Transverse colon (tissue), 4 donors: ENCODE results near the gene ADK. TPM values are rescaled to one million over a fixed set of nuclear protein-coding genes. Genes with fewer than 3 reads are reported as not detected.

Experiments used
- DNase-seq: peaks from one replicate; pipeline ENCODE4 v3.0.0-alpha.2; 2019
- H3K27ac ChIP-seq, 4 donors: fragments of 200-600 bp; sonication (generic); 2 replicates each; pipeline ENCODE4 v1.5.1; 2016 to 2018; ENCODE audit warnings: inconsistent platforms in 4 of 4
- H3K27me3 ChIP-seq: fragments of 200-600 bp; sonication (generic); 2 replicates; pipeline ENCODE4 v1.5.1; 2017; ENCODE audit warnings: inconsistent platforms
- H3K36me3 ChIP-seq, 4 donors: fragments of 200-600 bp; sonication (generic); 2 replicates each; pipeline ENCODE4 v1.5.1; 2017 to 2019; ENCODE audit warnings: inconsistent platforms in 4 of 4
- H3K4me1 ChIP-seq, 4 donors: fragments of 200-600 bp; sonication (generic); 2 replicates each; pipeline ENCODE4 v1.5.1; 2017 to 2020; ENCODE audit warnings: inconsistent platforms in 4 of 4
- H3K4me3 ChIP-seq, 4 donors: fragments of 200-600 bp; sonication (generic); 1 replicate in 1 of 4; 2 replicates in 3 of 4; pipeline versions ENCODE4 v1.5.1 to v1.6.1; 2017 to 2019; ENCODE audit warnings: inconsistent platforms in 4 of 4
- H3K9me3 ChIP-seq, 2 donors: fragments of 200-600 bp; sonication (generic); 2 replicates each; pipeline ENCODE4 v1.5.1; 2017 to 2019; ENCODE audit warnings: inconsistent platforms in 2 of 2
- CTCF ChIP-seq, 5 experiments: fragments of 200-600 bp in 3 of 5; fragments of 450-650 bp in 2 of 5; sonication (generic) in 3 of 5; IDR thresholded peaks; 1 replicate in 2 of 5; 2 replicates in 3 of 5; pipeline ENCODE4 v1.5.1; 2016 to 2017; ENCODE audit warnings: antibody characterized with exemption in 5 of 5, inconsistent platforms in 3 of 5, mild to moderate bottlenecking in 2 of 5, moderate library complexity in 1 of 5
- EP300 ChIP-seq: sonication (generic); formaldehyde crosslinking; IDR thresholded peaks from one replicate; pipeline ENCODE4 v1.6.1; 2017; ENCODE audit warnings: antibody characterized with exemption, low read depth
- POLR2A ChIP-seq: fragments of 450-650 bp; IDR thresholded peaks from one replicate; pipeline ENCODE4 v1.6.1; 2016; ENCODE audit warnings: antibody characterized with exemption, mild to moderate bottlenecking, moderate library complexity
- POLR2AphosphoS5 ChIP-seq, 3 donors: sonication (generic); formaldehyde crosslinking; IDR thresholded peaks; one replicate each; pipeline ENCODE4 v1.6.1; 2016; ENCODE audit warnings: antibody characterized with exemption in 3 of 3
- WGBS, 2 donors: methylation state at CpG; one replicate each; pipeline ENCODE4 v1.1.5; 2018; ENCODE audit warnings: low coverage in 1 of 2; 5-methylcytosine and 5-hydroxymethylcytosine counted together
- in situ Hi-C, 4 donors: fragments of 200-750 bp; cut with MboI; loops; one replicate each; pipeline versions ENCODE4 v1.15.0 to v1.15.1; 2017; ENCODE audit warnings: low sequenced_read_pairs in 3 of 4, low pct_ligation_motif_present in 1 of 4, low pct_unique_long_range_greater_than_20kb in 1 of 4
- intact Hi-C: fragments of 100-400 bp; cut with DNase I; formaldehyde crosslinking; loops from one replicate; pipeline ENCODE4 v1.15.1; 2023; ENCODE audit warnings: low total_unique reads
- total RNA-seq, 4 donors: library from RNA; depleted of rRNA; stranded (reverse); fragments of >200 nt; gene quantifications; one replicate each; pipeline ENCODE4 v1.1.0, GENCODE V29; 2016

Gene ADK
- total RNA-seq, 4 donors from 2014 or later, result 6.8 to 25.2 (median 14.8) TPM

GRCh38 chr10:74658511-74658910 lies 507.5 kb downstream of the ADK start:
- WGBS, 2 donors, result 90 to 92% methylated on average over 2 to 5 of the region's 5 CpGs
- no peaks in the 10 kb centered on the region for H3K36me3 ChIP-seq
- intact Hi-C loops, result no loop called here
- H3K27me3 ChIP-seq, result no peaks in the 10 kb centered on the region
- no peak overlapping the region for H3K4me3 ChIP-seq
- in situ Hi-C loops, result no loop called here
- no peak for TF ChIP-seq CTCF (IDR thresholded peaks at IDR 0.05)
- TF ChIP-seq POLR2AphosphoS5 (IDR thresholded peaks at IDR 0.05), result no peak
- no peak for TF ChIP-seq EP300
- no peak for TF ChIP-seq POLR2A
- no peak for DNase-seq
- no peaks in the 10 kb centered on the region for H3K9me3 ChIP-seq
- no peaks in the 10 kb centered on the region for H3K4me1 ChIP-seq
- H3K27ac ChIP-seq, result no peak overlapping the region

DNA sequence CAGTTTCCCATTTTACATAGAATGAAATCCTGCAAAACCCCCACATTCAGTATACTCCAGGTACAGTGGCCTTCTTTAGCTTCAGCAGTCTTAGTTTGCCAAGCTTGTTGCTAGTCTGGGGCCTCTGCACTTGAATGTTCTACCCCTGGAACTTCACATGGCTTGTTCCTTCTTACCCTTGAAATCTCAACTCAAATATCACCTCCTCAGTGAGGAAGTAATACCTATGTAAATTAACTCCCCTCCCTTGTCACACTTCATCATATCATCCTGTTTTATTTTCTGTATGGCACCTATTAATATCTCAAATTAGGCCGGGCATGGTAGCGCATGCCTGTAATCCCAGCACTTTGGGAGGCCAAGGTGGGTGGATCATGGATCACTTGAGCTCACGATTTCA lies 511.6 kb downstream of the ADK start:
- in situ Hi-C loops (no loop called here), intact Hi-C loops (no loop called here)
- no peak for DNase-seq
- no peaks in the 10 kb centered on the region for H3K36me3 ChIP-seq
- H3K9me3 ChIP-seq, result no peaks in the 10 kb centered on the region
- no peak for TF ChIP-seq POLR2AphosphoS5 (IDR thresholded peaks at IDR 0.05)
- no peak for TF ChIP-seq CTCF (IDR thresholded peaks at IDR 0.05)
- no peak for TF ChIP-seq POLR2A
- no peak for TF ChIP-seq EP300
- H3K27me3 ChIP-seq, result no peaks in the 10 kb centered on the region
- H3K4me3 ChIP-seq, result no peak overlapping the region
- 90% methylated on average over 3 of the region's 3 CpGs for WGBS, 2 donors
- H3K27ac ChIP-seq, result no peak overlapping the region
- no peaks in the 10 kb centered on the region for H3K4me1 ChIP-seq

DNA sequence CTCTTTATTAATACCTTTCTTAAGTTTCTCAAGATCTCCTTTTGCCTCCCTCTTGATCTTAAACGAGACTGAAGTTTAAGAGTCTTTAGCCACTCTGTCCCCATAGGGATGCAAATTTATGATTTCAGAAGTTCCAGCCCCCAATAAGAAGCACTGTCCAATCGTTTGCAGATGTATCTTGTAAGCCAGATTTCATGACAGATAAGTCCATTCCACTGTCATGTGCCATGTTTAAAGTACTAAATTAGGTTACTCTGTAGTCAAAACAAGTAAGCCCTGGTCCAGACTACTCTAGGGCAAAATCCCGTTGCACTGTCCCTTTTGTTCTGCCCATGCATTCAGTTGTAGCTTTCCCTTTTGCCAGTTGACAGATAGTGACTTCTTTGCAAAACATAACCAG lies 518.2 kb downstream of the ADK start:
- Histone ChIP-seq H3K9me3 (no peaks in the 10 kb centered on the region), H3K4me3 (no peak overlapping the region), H3K4me1 (no peaks in the 10 kb centered on the region), H3K27ac (no peak overlapping the region), H3K36me3 (no peaks in the 10 kb centered on the region), H3K27me3 (no peaks in the 10 kb centered on the region)
- no peak for TF ChIP-seq EP300
- in situ Hi-C loops, result no loop called here
- 57 to 63% methylated on average over 3 of the region's 3 CpGs for WGBS, 2 donors
- no peak for DNase-seq
- intact Hi-C loops, result no loop called here

- no peaks in the 10 kb centered on the region for H3K36me3 ChIP-seq
- intact Hi-C loops, result no loop called here
- 76 to 83% methylated on average over 3 of the region's 3 CpGs for WGBS, 2 donors
Measured at GRCh38 chr10:74671716-74672115, 520.7 kb downstream of the ADK start.

More at GRCh38 chr10:74671716-74672115, 520.7 kb downstream of the ADK start:
- no peak overlapping the region for H3K4me3 ChIP-seq
- DNase-seq, result no peak
- no peaks in the 10 kb centered on the region for H3K4me1 ChIP-seq
- H3K27me3 ChIP-seq, result no peaks in the 10 kb centered on the region
- H3K27ac ChIP-seq, result no peak overlapping the region
- no peaks in the 10 kb centered on the region for H3K9me3 ChIP-seq
- TF ChIP-seq POLR2AphosphoS5 (IDR thresholded peaks at IDR 0.05) (no peak), POLR2A (no peak), EP300 (no peak), CTCF (IDR thresholded peaks at IDR 0.05) (no peak)
- in situ Hi-C loops, result no loop called here
